Measurements from ENCODE around the gene EGR1. TPM values are rescaled to one million over a fixed set of nuclear protein-coding genes. Genes with fewer than 3 reads are reported as not detected.

EGR1 gene
- polyA plus RNA-seq, 1 donor from 2014 or later, result 15.6 TPM

- Histone ChIP-seq H3F3A (ENCODE audit: insufficient read depth, low read length, poor library complexity, severe bottlenecking) (no peaks in the 10 kb centered on the region), H3K79me2 (replicated peaks; ENCODE audit: insufficient read depth, low read length) (no peaks in the 10 kb centered on the region), H3K27me3 (ENCODE audit: insufficient read depth, low read depth, low read length) (no peaks in the 10 kb centered on the region), H3K9me2 (ENCODE audit: insufficient read depth, low read length) (no peaks in the 10 kb centered on the region), H3K4me2 (ENCODE audit: low read length) (no peak overlapping the region), H3K36me3 (ENCODE audit: insufficient read depth, low read length) (no peaks in the 10 kb centered on the region), H4K20me1 (ENCODE audit: insufficient read depth) (no peaks in the 10 kb centered on the region), H2AFZ (ENCODE audit: low read depth, low read length) (no peak overlapping the region), H3K27ac (ENCODE audit: low read length) (no peak overlapping the region), H3K9me3 (ENCODE audit: low read length) (no peaks in the 10 kb centered on the region), H3K4me3 (ENCODE audit: low read length) (no peak overlapping the region), H3K9ac (ENCODE audit: low read length) (no peak overlapping the region)
- TF ChIP-seq EP300 (conservative IDR thresholded peaks at IDR 0.05; ENCODE audit: poor library complexity, severe bottlenecking) (no peak), CTCF (IDR thresholded peaks at IDR 0.05; ENCODE audit: poor library complexity, severe bottlenecking) (no peak), TAF1 (IDR thresholded peaks at IDR 0.05; ENCODE audit: low read depth) (no peak), REST (IDR thresholded peaks at IDR 0.05; ENCODE audit: borderline replicate concordance) (no peak), SMC3 (conservative IDR thresholded peaks at IDR 0.05; ENCODE audit: poor library complexity) (no peak), POLR2AphosphoS5 (IDR thresholded peaks at IDR 0.05) (no peak), MXI1 (conservative IDR thresholded peaks at IDR 0.05; ENCODE audit: poor library complexity, severe bottlenecking) (no peak), RAD21 (conservative IDR thresholded peaks at IDR 0.05) (no peak), EZH2 (IDR thresholded peaks at IDR 0.05; ENCODE audit: borderline replicate concordance, insufficient read depth, low read length, poor library complexity, severe bottlenecking) (no peak)
Observed at GRCh38 chr5:138459311-138459933, 5.9 kb upstream of the EGR1 start.

GRCh38 chr5:138460032-138460693 lies 5.1 kb upstream of the EGR1 start:
- Histone ChIP-seq H2AFZ (ENCODE audit: low read depth, low read length) (no peak overlapping the region), H3K27ac (ENCODE audit: low read length) (no peak overlapping the region), H3K79me2 (replicated peaks; ENCODE audit: insufficient read depth, low read length) (no peaks in the 10 kb centered on the region), H3K9ac (ENCODE audit: low read length) (no peak overlapping the region), H3K36me3 (ENCODE audit: insufficient read depth, low read length) (no peaks in the 10 kb centered on the region), H4K20me1 (ENCODE audit: insufficient read depth) (no peaks in the 10 kb centered on the region), H3K27me3 (ENCODE audit: insufficient read depth, low read depth, low read length) (no peaks in the 10 kb centered on the region), H3K9me2 (ENCODE audit: insufficient read depth, low read length) (no peaks in the 10 kb centered on the region), H3K9me3 (ENCODE audit: low read length) (no peaks in the 10 kb centered on the region), H3K4me3 (ENCODE audit: low read length) (no peak overlapping the region), H3K4me2 (ENCODE audit: low read length) (no peak overlapping the region), H3F3A (ENCODE audit: insufficient read depth, low read length, poor library complexity, severe bottlenecking) (no peaks in the 10 kb centered on the region)
- no peak for TF ChIP-seq REST (IDR thresholded peaks at IDR 0.05; ENCODE audit: borderline replicate concordance)
- TF ChIP-seq CTCF (IDR thresholded peaks at IDR 0.05; ENCODE audit: poor library complexity, severe bottlenecking), result no peak
- no peak for TF ChIP-seq SMC3 (conservative IDR thresholded peaks at IDR 0.05; ENCODE audit: poor library complexity)
- no peak for TF ChIP-seq TAF1 (IDR thresholded peaks at IDR 0.05; ENCODE audit: low read depth)
- TF ChIP-seq MXI1 (conservative IDR thresholded peaks at IDR 0.05; ENCODE audit: poor library complexity, severe bottlenecking), result no peak
- TF ChIP-seq RAD21 (conservative IDR thresholded peaks at IDR 0.05), result no peak

All from neural cell (in vitro differentiated cells).